D341Med (cell line): ENCODE data around the gene HSPA1A.
A peak's percentile ranks its signal among the peaks of the same experiment; 100 is the strongest.
"Not testable (repeated sequence)": the region's sequence is repeated elsewhere in the genome, so short reads cannot be mapped to it uniquely, and the experiment has no call there.

Experiments used
- DNase-seq: peaks from one replicate; pipeline ENCODE4 v3.0.0; 2012; ENCODE audit warnings: low spot score

The HSPA1A gene

DNA sequence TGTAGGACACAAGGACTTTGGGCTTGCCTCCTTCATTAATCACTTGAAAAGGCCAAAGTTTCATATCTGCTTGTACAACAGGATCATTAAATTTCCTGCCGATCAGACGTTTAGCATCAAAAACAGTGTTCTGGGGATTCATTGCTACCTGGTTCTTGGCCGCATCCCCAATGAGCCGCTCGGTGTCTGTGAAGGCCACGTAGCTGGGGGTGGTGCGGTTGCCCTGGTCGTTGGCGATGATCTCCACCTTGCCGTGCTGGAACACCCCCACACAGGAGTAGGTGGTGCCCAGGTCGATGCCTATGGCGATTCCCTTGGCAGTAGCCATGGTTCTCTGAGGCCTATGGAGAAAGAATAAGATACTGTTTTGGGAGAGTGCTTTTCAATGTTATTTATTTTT, 3.7 kb upstream of the HSPA1A start:
- DNase-seq, result no peak

DNA sequence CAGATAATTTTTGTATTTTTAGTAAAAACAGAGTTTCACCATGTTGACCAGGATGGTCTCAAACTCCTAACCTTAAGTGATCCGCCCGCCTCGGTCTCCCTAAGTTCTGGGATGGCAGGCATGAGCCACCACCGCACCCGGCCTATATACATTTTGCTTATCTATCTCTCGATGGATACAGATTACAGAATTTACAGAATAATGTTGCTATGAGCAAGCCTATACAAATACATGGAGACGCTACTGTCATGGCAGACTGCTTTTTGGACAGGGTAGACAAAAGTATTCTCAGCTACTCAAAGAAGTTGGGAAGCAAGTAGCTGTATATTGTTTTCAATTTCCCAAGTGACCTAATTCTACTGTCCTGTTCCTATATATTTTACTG, 1.9 kb upstream of the HSPA1A start:
- no peak for DNase-seq

DNA sequence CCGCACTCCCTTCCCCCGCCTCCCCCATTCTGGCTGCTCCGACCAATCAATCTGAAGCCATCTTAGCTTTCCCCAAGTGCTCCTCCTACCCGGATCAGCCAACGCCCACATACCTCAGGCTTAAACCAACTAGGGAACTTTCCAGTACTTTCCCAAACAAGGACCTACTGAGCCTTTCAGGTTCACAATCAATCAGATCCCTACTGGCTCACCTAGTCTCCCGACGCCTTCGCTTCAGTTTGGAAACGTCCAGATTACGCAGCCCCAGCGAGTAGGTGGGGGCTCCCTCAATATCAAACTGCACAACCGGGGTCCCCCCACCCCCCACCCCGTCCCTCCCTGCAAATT, 692 bp upstream of the HSPA1A start:
- DNase-seq, result no peak

GRCh38 chr6:31817133-31817928, 2.0 kb downstream of the HSPA1A start:
- not testable (repeated sequence) for DNase-seq

- DNase-seq, result not testable (repeated sequence)
Measured at GRCh38 chr6:31817929-31818511, 2.7 kb downstream of the HSPA1A start.

- no peak for DNase-seq
Measured at GRCh38 chr6:31819871-31820299, 4.5 kb downstream of the HSPA1A start.

DNA sequence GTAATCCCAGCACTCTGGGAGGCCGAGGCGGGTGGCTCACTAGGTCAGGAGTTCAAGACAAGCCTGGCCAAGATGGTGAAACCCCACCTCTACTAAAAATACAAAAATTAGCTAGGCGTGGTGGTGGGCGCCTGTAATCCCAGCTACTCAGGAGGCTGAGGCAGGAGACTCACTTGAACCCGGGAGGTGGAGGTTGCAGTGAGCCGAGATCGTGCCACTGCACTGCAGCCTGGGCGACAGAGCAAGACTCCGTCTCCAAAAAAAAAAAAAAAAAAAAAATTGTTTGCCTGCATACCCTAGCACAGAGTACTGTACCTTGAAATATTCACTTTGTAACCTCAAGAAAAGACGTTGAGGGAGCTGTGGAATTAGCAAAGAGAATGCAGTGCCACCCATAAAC, 5.1 kb downstream of the HSPA1A start:
- not testable (repeated sequence) for DNase-seq

DNA sequence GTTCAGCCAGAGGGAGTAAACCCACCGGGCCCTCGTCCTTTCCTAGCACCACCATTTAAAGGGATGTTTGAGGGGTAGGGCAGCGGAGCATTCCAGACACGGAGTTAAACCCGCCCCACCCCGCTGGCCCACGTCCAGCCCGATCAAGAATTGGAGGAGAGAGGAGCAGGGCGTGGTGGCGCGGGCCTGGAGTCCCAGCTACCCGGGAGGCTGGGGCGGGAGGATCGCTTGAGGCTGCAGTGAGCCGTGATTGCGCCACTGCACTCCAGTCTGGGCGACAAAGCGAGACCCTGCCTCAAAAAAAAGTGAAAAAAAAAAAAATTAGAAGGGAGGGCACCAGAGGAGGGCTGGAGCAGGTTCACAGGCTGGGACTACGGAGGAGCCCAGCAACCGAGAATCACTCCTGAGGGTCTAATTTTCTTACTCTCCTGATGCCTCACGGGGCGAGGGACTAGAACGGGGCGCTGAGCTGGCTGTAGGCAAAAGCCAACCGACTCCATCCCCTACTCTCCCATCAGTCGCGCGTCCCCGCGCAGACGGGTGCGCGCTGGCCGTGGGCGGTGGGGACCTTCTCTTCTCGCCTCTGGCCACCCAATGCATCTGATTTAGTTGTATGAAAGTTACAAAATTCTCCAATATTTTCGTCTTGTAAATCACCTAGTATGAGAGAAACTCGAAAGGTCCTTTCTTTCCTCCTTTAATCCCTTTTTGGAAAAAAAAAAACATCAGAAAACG, 6.1 kb downstream of the HSPA1A start:
- DNase-seq, result peak; percentile 61

GRCh38 chr6:31822036-31822821, 6.9 kb downstream of the HSPA1A start:
- peak; percentile 71 for DNase-seq

DNA sequence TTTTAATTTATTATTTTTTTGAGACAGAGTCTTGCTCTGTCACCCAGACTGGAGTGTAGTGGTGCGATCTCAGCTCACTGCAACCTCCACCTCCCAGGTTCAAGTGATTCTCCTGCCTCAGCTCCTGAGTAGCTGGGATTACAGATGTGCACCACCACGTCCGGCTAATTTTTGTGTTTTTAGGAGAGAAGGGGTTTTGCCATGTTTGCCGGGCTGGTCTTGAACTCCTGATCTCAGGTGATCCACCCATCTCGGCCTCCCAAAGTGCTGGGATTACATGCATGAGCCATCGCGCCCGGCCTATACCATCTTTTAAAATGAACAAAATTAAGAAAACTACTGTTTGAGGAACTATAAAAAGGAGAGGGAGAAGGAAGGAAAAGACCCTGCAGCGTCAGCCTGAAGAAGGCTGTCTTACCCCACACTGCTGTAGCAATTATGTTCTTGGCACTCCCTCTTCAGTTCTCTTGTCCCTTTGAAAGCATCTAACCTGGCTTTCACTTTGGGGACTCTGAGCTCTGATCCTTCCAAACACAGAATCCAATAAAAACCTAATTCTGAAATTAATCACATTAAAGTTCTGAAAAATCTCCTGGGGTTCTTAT, 8.4 kb downstream of the HSPA1A start:
- DNase-seq, result not testable (repeated sequence)

GRCh38 chr6:31825553-31825952, 10.2 kb downstream of the HSPA1A start:
- DNase-seq, result no peak

GRCh38 chr6:31826793-31827285, 11.5 kb downstream of the HSPA1A start:
- DNase-seq, result peak; percentile 82

DNA sequence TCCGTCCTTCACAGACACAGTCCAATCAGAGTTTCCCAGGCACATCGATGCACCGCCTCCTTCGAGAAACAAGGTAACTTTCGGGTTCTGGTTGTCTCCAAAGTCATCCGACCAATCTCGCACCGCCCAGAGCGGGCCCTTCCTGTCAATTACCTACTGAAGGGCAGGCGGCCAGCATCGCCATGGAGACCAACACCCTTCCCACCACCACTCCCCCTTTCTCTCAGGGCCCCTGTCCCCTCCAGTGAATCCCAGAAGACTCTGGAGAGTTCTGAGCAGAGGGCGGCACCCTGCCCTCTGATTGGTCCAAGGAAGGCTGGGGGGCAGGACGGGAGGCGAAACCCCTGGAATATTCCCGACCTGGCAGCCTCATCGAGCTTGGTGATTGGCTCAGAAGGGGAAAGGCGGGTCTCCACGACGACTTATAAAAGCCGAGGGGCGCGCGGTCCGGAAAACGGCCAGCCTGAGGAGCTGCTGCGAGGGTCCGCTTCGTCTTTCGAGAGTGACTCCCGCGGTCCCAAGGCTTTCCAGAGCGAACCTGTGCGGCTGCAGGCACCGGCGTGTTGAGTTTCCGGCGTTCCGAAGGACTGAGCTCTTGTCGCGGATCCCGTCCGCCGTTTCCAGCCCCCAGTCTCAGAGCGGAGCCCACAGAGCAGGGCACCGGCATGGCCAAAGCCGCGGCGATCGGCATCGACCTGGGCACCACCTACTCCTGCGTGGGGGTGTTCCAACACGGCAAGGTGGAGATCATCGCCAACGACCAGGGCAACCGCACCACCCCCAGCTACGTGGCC, 12.1 kb downstream of the HSPA1A start, which contains the start of gene HSPA1B:
HSPA1B (plus strand) TSS at position 453 of the 794 bp plus-strand sequence; CDS start at position 666, 213 bp downstream.
- DNase-seq, result peak; percentile 92

DNA sequence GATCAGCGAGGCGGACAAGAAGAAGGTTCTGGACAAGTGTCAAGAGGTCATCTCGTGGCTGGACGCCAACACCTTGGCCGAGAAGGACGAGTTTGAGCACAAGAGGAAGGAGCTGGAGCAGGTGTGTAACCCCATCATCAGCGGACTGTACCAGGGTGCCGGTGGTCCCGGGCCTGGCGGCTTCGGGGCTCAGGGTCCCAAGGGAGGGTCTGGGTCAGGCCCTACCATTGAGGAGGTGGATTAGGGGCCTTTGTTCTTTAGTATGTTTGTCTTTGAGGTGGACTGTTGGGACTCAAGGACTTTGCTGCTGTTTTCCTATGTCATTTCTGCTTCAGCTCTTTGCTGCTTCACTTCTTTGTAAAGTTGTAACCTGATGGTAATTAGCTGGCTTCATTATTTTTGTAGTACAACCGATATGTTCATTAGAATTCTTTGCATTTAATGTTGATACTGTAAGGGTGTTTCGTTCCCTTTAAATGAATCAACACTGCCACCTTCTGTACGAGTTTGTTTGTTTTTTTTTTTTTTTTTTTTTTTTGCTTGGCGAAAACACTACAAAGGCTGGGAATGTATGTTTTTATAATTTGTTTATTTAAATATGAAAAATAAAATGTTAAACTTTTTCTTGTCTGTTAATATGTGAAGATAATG, 14.4 kb downstream of the HSPA1A start:
- DNase-seq, result no peak

- DNase-seq, result no peak
Measured at GRCh38 chr6:31830886-31831335, 15.6 kb downstream of the HSPA1A start.

DNA sequence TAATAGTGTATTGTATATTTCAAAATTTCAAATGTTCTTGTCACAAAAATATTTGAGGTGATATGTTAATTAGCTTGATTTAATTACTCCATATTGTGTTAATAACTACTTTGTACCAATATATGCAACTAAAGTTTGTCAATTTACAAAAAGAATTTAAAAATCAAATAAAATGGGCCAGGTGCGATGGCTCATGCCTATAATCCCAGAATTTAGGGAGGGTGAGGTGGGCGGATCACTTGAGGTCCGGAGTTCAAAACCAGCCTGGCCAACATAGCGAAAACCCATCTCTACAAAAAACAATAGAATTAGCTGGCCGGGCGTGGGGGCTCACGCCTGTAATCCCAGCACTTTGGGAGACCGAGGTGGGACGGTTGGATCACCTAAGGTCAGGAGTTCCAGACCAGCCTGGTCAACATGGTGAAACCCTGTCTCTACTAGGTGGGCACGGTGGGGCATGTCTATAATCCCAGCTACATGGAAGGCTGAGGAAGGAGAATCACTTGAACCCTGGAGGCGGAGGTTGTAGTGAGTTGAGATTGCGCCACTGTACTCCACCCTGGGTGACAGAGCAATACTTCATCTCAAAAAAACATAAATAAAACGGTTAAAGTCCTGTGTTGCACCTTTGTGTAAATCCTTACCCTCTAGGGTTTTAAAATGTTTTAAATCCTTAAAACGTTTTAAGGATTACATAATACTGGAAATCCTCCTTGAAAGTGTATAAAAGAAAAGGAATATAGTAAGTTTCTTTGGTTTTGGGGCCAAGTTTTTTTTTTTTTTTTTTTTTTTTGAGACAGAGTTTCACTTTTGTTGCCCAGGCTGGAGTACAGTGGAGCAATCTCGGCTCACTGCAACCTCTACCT, 16.2 kb downstream of the HSPA1A start:
- DNase-seq, result no peak

- DNase-seq, result peak; percentile 93
Measured at GRCh38 chr6:31834367-31835250, 19.3 kb downstream of the HSPA1A start.

GRCh38 chr6:31836047-31836473, 20.7 kb downstream of the HSPA1A start:
- no peak for DNase-seq
